Right lobe of liver (tissue), 6 donors: Measurements from ENCODE around the gene B4GALT4. TPM values are rescaled to one million over a fixed set of nuclear protein-coding genes. Genes with fewer than 3 reads are reported as not detected.

Source experiments
- ATAC-seq, 4 donors: fragments of 200-7000 bp; cut with Tn5 transposase; one replicate each; pipeline ENCODE4 v1.9.1; 2020; ENCODE audit warnings: mild to moderate bottlenecking in 4 of 4, moderate library complexity in 4 of 4
- DNase-seq, 3 donors: peaks; one replicate each; pipeline ENCODE4 v3.0.0-alpha.2; 2020
- H3K27ac ChIP-seq, 3 donors: fragments of 200-600 bp; one replicate each; pipeline ENCODE4 v1.8.0; 2022
- H3K27me3 ChIP-seq, 2 donors: fragments of 200-600 bp; one replicate each; pipeline ENCODE4 v1.8.0; 2022
- H3K36me3 ChIP-seq, 4 donors: fragments of 200-600 bp; sonication (generic) in 1 of 4; one replicate each; pipeline versions ENCODE4 v1.5.1 to v1.8.0; 2017 to 2022; ENCODE audit warnings: control low read depth in 1 of 4
- H3K4me1 ChIP-seq, 4 donors: fragments of 200-600 bp; sonication (generic) in 1 of 4; one replicate each; pipeline versions ENCODE4 v1.5.1 to v1.8.0; 2017 to 2022; ENCODE audit warnings: control low read depth in 1 of 4
- H3K4me3 ChIP-seq, 3 donors: fragments of 200-600 bp; one replicate each; pipeline ENCODE4 v1.8.0; 2022
- H3K9me3 ChIP-seq, 4 donors: fragments of 200-600 bp; sonication (generic) in 1 of 4; one replicate each; pipeline versions ENCODE4 v1.5.1 to v1.8.0; 2017 to 2022; ENCODE audit warnings: control low read depth in 1 of 4
- CTCF ChIP-seq, 4 donors: fragments of 200-600 bp in 3 of 4; fragments of 450-650 bp in 1 of 4; IDR thresholded peaks; one replicate each; pipeline versions ENCODE4 v1.5.1 to v1.8.0; 2016 to 2022; ENCODE audit warnings: antibody characterized with exemption in 4 of 4, mild to moderate bottlenecking in 2 of 4
- POLR2A ChIP-seq: fragments of 450-650 bp; IDR thresholded peaks from one replicate; pipeline ENCODE4 v1.6.1; 2017; ENCODE audit warnings: antibody characterized with exemption, mild to moderate bottlenecking
- WGBS: methylation state at CpG from one replicate; pipeline ENCODE4 v1.1.6; 2018; ENCODE audit warnings: low coverage, low lambda C conversion rate; ENCODE audit not compliant: insufficient coverage; ENCODE audit errors: missing lambda C conversion rate; 5-methylcytosine and 5-hydroxymethylcytosine counted together
- intact Hi-C, 2 donors: fragments of 100-400 bp; cut with DNase I; formaldehyde crosslinking; loops; one replicate each; pipeline versions ENCODE4 v1.11.2 to v1.14.1; 2022
- total RNA-seq, 6 experiments: library from RNA; depleted of rRNA in 2 of 6; stranded (reverse); fragments of >200 nt in 2 of 6; fragmentation: NEBNext Ultra II Directional in 3 of 6; extraction: Animal tissue kit (Norgen Biotek cat#: 25700) in 3 of 6; gene quantifications; one replicate each; pipeline versions ENCODE4 v1.1.0 to v1.2.4, GENCODE V29; 2016 to 2023
- donor health status: DM: no; HTN: yes; CAD: no.
- donor health status: DM: no; HTN: no; CAD: no.
- donor health status: DM: no; HTN: no; CAD: no.
- donor health status: DM: no; HTN: yes; CAD: no.
- donor health status: DM: no; HTN: yes; CAD: no.

The B4GALT4 gene
- total RNA-seq, 6 experiments from 2014 or later = 7.8 to 10.9 (median 8.9) TPM

GRCh38 chr3:119206611-119207511, 33.8 kb downstream of the B4GALT4 start:
- intact Hi-C loops = no loop called here
- no peak overlapping the region for H3K4me3 ChIP-seq
- peak; percentile 18 to 49 (median 32) for ATAC-seq
- no peaks in the 10 kb centered on the region for H3K27me3 ChIP-seq
- DNase-seq = no peak
- H3K4me1 ChIP-seq = no peaks in the 10 kb centered on the region
- TF ChIP-seq POLR2A (no peak), CTCF (IDR thresholded peaks at IDR 0.05) (no peak)
- H3K27ac ChIP-seq = no peak overlapping the region
- H3K9me3 ChIP-seq = no peaks in the 10 kb centered on the region
- 73% methylated on average over 4 of the region's 4 CpGs for WGBS
- H3K36me3 ChIP-seq = peaks cover 0 to 4% (median under 1%) of the 10 kb centered on the region in 4 donors

DNA sequence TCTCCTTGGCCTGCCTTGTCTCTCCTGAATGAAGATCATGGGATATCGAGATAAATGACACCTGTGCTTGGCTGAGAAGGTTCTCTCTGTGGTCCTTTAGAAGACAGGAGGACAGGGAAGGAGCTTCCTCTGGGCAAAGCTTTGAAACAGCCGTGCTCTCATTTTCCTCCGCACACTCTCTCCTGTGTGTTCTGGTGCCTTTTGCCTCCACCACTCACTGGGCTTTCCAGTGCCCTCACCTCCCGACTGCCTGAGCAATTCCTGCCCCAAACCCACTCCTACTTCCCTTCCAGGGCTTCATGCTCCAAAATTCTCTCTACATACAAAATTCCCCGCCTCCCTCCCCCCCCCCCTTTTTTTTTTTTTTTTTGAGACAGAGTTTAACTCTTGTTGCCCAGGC, 35.0 kb downstream of the B4GALT4 start:
- 83% methylated on average over 5 of the region's 5 CpGs for WGBS
- ATAC-seq = peak in 1 of 4 donors; percentile 27
- intact Hi-C loops = no loop called here
- TF ChIP-seq CTCF (IDR thresholded peaks at IDR 0.05) (no peak), POLR2A (no peak)
- DNase-seq = no peak
- peaks cover 0 to 2% (median 0%) of the 10 kb centered on the region in 4 donors for H3K36me3 ChIP-seq
- no peaks in the 10 kb centered on the region for H3K4me1 ChIP-seq
- no peak overlapping the region for H3K4me3 ChIP-seq
- H3K27me3 ChIP-seq = no peaks in the 10 kb centered on the region
- H3K27ac ChIP-seq = no peak overlapping the region
- no peaks in the 10 kb centered on the region for H3K9me3 ChIP-seq

DNA sequence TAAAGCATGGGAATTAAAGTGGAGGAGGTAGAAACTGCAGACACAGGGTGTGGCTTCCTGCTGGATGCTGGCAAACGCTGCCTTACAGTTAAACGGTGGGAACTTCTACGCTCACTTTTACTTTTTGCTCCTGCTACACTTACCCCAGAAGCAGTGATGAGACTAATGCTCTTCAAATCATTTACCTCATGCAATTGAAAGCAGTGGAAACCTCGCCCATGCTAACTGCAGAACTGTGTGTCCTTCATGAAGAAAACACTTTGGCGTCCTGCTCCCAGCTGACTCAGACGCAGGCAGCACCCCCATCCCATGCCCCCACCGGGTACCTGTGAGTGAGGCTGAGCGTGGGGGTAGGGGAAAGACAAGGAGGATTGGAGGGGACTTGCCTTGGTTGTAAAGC, 35.5 kb downstream of the B4GALT4 start:
- Histone ChIP-seq H3K4me3 (no peak overlapping the region), H3K4me1 (no peaks in the 10 kb centered on the region), H3K27me3 (no peaks in the 10 kb centered on the region), H3K9me3 (no peaks in the 10 kb centered on the region), H3K27ac (no peak overlapping the region), H3K36me3 (peaks cover 0 to 2% (median 0%) of the 10 kb centered on the region in 4 donors)
- ATAC-seq (peak in 1 of 4 donors; percentile 18), DNase-seq (no peak)
- TF ChIP-seq CTCF (IDR thresholded peaks at IDR 0.05) (no peak), POLR2A (no peak)
- WGBS = 79% methylated on average over 7 of the region's 8 CpGs
- intact Hi-C loops = no loop called here

- H3K4me1 ChIP-seq = no peaks in the 10 kb centered on the region
- TF ChIP-seq CTCF (IDR thresholded peaks at IDR 0.05) (no peak), POLR2A (no peak)
- H3K27ac ChIP-seq = no peak overlapping the region
- no peaks in the 10 kb centered on the region for H3K36me3 ChIP-seq
- ATAC-seq = no peak
- H3K4me3 ChIP-seq = no peak overlapping the region
- H3K9me3 ChIP-seq = no peaks in the 10 kb centered on the region
- no peaks in the 10 kb centered on the region for H3K27me3 ChIP-seq
- no peak for DNase-seq
- intact Hi-C loops = no loop called here
- WGBS = 67% methylated on average over 1 of the region's 1 CpG
Observed at GRCh38 chr3:119195911-119196310, 44.8 kb downstream of the B4GALT4 start.
